Stimulated activated CD4-positive, alpha-beta T cell treated with anti-CD3 and anti-CD28 coated beads, Interleukin-12 subunit alpha, Interleukin-12 subunit beta, amount 100 ng/mL, for 4 hours (primary cell): Measurements from ENCODE around the gene ID3.
"Not testable (repeated sequence)": the region's sequence is repeated elsewhere in the genome, so short reads cannot be mapped to it uniquely, and the experiment has no call there.

Experiments
- DNase-seq: peaks from one replicate; pipeline ENCODE4 v3.0.0-alpha.2; 2020

ID3 gene

DNA sequence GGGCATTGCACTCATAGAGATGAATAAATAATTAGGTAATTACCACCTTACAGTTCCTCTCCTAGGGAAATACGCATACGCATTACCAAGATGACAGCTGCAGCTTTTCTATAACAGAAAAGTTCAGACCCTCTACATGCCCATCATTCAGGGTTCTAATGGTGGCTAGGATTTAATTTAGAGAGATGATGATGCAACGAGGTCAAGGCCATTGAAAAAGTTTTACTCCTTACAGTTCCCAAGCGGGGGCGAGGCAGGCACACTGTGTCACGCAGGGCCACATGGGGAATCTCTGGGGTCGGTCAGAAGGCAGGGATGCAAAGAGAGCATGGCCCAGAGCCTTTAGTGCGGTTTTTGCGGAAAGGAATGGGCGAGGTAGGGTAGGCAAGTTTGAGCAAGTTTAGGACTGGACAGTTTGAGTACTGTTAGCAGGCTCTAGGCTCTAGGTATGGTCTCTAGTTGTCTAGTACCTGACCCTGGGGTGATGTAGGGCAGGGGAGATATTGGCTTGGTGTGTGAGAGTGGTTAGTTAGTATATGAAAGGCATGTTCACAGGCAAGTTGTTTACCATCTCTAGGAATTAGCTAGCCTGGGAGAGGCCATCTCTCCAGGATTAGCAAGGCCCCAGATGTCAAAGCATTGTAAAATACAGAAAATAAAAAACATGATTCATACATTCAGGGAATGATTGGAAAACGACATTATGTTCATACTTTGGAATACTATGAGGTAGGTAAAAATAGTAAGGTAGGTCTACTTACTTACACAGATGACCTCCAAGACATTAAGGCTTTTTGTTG is 29.6 kb upstream of the ID3 start:
- DNase-seq: no peak

DNA sequence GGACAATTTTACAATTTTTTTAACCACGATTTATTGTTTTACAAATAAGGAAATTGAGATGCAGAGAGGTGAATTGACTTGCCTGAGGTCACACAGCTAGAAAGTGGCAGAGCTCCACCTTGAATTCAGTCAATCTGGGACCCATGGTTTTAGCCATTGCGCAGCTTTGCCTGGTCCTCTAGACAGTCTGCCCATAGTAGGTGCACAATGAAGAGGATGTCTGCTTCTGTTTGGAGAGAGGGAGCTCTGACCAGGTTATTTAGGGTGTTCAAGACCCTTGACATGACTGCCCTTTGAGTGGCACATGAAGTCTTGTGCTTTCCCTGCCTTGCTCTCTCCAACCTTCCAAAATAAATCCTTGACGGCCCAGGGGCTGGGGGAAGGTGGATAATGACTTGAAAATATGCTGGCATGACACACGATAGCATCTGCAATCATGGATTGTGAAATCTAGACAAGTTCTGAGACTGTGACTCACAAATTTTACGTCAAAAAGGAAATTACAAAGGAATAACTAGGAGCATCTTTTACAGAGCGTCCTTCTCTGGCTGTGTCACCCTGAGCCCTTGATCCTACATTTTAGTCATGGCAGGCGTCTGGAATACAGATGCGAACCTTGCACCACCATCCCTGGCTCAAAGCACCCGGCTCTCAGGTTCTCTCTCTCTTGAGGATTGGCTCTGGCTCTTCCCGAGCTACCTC is 26.2 kb upstream of the ID3 start:
- no peak for DNase-seq

DNA sequence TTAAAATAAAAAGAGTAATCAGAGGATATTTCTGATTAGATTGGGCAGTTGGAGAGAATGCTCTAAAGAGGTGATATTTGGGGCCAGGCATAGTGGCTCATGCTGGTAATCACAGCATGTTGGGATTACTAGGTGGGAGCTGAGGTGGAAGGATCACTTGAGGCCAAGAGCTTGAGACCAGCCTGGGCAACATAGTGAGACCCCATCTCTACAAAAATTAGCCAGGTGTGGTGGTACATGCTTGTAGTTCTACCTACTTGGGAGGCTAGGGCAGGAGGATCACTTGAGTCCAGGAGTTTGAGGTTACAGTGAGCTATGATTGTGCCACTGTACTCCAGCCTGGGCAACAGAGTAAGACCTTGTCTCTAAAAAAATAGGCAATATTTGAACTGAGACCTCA is 24.4 kb upstream of the ID3 start:
- not testable (repeated sequence) for DNase-seq

- DNase-seq: no peak
These were observed 23.5 kb upstream of the ID3 start for GRCh38 chr1:23582820-23583219.

GRCh38 chr1:23581219-23581618 is 21.9 kb upstream of the ID3 start:
- DNase-seq: no peak

DNA sequence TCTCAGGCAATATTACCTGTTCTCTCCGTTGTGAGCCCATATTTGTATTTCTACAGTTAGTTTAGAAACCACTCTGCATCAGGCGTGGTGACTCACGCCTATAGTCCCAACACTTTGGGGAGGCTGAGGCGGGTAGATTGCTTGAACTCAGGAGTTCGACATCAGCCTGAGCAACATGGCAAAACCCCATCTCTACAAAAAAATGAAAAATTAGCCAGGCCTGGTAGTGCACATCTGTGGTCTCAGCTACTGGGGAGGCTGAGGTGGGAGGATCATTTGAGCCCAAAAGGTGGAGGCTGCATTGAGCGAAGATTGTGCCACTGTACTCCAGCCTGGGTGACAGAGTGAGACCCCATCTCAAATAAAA is 19.7 kb upstream of the ID3 start:
- DNase-seq: no peak

GRCh38 chr1:23578311-23578996 is 19.2 kb upstream of the ID3 start:
- DNase-seq: no peak

DNA sequence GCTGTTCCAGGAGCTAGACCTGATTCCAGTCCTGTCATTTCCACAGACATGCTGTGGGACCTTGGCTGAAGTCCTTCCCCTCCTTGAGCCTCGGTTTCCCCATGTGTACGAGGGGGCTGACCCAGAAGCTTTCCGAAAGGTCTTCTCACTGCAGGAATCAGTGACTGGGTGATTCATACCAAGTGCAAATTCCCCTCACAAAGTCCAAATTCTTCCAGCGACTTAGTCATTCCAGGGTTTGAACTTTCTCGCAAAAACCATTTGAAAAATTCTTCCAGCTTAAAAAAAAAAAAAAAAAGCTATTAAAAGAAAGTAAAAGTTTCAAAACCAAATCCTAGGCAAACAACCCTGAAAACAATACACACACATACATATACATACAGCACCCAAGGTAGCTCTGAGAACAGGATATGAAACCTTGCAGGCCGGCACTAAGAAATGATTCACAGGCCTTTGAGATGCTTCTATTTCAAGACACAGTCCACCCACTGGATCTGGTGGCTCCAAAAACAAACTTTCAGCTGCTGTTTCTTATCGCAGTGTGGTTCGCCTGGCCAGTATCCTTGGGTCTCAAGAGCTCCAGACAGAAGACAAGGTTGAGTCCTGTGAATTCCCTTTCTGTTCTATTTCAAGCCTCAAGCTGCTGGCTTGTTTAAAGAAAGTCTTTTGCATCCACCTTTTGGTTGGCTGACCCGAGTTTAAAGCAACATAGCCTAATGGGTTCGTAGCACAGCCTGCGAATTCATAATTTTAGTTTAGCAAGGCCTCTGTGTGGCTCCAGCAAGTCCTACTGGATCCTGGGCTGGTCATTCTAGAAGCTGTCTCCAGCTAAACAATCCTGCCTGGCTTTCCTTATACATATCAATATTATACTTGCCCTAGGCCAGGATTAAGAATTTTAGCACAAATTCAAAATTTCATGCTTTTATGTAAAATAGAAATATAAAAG is 18.0 kb upstream of the ID3 start:
- DNase-seq: no peak

DNA sequence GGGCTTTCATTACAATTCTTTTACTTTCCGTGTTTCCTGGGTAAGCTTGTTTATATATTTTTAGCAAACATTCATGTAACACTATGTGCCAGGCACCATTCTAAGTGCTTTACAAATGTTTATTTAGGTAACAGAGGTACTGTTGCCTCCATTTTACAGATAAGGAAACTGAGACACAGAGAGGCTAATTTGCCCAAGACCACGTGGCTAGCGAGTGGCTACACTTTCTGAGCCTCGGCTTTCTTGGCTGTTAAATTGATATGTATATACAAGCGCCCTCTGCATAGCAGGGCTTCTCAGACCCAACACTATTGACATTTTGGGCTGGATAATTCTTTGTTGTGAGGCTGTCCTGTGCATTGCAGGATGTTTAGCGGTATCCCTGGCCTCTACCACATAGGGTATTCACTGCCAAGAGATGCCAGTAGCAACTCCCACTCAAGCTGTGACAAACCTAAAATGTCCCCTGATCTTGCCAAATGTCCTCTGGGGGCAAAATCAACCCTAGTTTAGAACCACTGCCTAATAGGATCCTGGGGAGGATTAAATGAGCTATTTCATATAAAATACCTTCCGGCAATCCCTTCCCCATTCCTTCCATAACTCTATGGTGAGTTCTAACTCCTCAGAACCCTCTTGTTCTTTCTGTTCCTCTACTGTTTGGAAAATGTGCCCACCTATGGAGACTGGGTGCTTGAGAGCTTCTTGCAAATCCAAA is 17.2 kb upstream of the ID3 start:
- DNase-seq: no peak

DNA sequence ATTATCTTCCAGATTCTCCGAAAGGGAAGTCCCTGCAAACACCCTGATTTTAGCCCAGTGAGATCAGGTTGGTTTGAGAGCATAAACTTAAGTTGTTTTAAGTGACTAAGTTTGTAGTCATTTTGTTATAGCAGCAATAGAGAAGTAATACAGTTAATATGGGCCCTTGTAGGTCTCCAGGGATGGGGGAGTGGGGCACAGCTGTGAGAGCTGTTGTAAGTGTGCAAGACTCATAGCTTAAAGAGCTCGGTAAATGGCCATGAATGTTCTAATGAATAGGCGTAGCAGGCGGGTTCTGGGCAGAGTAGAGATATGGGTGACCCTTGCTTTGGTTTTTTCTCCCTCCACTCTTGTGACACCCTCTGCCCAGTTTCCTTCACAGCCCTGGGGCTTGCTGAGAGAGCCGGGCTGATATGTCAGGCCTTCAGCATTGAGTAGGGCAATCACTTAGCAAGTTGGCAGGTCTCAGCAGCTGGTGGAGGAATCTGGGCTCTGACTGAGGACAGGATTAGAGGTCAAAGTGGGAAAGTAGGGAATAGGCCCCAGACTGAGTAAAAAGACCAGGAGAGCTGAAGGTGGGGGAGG is 16.0 kb upstream of the ID3 start:
- no peak for DNase-seq

DNA sequence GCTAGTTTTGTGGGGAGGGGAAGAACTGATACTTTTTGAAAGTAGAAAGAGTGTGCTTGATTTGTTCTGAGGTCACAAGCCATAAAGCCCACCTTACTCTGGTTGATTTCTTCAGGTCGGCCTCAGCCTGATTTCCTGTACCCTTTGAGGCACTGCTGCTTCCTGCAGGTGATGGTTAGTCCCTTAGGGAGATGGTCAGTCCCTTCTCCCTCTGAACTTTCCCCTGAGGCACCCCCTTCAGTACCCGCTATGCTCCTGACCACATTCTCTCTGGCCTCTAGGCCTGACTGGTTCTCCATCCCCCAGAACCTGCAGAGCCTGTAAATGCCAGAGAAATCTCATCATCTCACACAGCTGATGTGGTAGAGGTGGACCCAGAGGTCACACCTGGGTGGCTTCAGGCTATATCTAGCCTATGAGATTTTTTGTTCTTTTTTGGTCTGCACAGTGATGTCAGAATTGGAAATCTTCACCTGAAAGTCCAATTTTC is 15.0 kb upstream of the ID3 start:
- no peak for DNase-seq

GRCh38 chr1:23573574-23574182 is 14.4 kb upstream of the ID3 start:
- no peak for DNase-seq

DNA sequence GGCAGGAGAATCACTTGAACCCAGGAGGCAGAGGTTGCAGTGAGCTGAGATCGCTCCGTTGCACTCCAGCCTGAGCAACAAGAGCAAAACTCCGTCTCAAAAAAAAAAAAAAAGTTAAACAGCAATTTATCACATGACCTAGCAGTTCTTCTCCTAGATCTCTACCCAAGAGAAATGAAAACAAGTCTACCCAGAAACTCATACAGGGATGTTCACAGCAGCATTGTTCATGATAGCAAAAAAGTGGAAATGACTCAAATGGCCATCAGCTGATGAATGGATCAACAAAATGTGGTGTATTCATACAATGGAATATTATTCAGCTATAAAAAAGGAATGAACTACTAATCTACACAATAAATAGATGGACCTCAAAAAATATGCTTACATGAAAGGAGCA is 12.2 kb upstream of the ID3 start:
- no peak for DNase-seq

DNA sequence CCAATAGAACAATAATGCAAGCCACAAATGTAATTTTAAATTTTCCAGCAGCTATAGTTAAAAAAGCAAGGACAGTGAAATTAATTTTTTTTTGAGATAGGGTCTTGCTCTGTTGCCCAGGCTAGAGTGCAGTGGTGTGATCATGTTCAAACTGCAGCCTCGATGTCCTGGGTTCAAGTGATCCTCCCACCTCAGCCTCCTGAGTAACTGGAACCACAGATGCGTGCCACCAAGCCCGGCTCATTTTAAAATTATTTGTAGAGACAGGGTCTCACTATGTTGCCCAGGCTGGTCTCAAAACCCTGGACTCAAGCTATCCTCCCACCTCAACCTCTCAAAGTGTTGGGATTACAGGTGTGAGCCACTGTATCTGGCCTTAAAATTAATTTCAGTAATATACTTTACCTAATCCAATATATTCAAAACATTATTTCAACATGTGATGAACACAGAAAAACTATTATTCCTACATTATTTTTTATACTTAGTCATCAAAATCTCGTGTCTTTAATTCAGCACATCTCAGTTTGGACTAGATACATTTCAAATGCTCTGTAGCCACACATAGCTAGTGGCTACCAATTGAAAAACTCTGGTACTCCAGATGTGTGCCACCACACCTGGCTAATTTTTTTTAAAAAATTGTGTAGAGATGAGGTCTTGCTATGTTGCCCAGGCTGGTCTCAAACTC is 10.8 kb upstream of the ID3 start:
- DNase-seq: no peak

DNA sequence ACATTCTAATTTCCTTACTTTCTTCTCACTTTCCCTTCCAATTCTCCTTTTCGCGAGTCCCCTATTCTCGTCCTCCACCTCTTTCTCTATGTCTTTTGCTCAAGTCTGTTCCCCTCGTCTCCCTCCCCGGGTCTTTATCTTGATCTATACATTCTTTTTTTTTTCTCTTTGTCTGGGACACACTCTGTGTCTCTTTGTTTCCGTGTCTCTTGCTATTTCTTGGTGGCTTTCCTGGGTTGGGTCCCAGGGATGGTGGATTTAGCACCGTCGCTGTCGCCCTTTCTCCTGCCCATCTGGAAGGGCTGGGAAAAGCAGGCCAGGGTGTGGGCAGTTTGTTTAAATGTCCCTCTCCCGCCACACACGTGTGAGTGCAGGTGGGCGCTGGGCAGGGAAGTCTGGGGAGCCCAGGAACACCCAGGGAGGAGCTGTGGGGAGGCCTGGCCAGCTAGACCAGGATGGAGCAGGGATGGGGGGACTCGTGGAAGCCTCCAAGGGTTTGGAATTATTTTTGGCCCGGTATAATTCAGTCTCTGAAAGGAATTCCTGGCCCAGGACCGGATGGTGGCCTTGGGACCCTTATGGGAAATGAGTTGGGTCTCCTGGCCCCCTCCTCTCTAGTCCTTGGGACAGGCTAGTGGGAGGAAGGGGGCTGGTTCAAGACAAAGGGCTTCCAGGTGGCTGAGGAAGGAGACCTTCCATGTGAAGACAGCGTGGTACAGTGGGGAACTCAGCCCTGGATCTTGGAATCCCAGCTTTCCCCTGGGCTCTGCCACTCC is 9.5 kb upstream of the ID3 start:
- DNase-seq: no peak

- DNase-seq: no peak
These were observed 8.8 kb upstream of the ID3 start for GRCh38 chr1:23567996-23568607.

DNA sequence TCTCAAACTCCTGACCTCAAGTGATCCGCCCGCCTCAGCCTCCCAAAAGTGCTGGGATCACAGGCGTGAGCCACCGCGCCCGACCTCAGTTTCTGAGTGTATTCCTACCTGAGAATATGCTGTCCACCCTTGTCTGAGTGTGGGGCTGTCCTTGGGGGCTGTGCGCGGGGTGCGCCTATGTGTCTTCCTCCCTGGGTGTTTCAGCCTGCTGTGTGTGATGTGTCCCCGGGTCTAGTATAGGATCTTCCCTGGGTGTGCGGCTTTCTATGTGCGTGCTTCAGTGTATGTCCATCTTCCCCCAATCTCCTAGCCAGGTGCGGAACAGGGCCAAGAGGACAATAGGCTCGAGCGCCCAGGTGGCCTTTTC is 8.3 kb upstream of the ID3 start:
- DNase-seq: no peak

DNA sequence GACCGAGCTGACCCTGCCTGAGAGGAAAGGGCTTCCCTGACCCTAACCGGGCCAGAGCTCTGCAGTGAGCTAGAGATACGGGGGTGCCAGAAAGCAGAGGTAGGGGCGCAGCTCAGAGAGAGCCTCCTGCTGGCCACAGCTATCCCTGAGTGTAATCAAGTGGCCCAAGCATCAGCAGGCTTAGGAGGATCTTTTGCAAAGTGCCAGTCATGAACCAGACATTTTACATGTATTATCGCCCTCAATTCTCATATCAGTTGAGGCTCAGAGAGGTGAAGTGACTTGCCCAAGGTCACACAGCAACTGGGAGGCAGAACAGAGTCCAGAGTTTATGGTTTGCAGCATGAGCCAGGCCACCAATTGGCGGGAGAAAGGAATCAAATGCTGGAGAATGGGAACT is 7.0 kb upstream of the ID3 start:
- no peak for DNase-seq

- DNase-seq: no peak
These were observed 6.5 kb upstream of the ID3 start for GRCh38 chr1:23565776-23566175.
